PC-3 (cell line): ENCODE results near the gene BIRC3. TPM values are rescaled to one million over a fixed set of nuclear protein-coding genes. Genes with fewer than 3 reads are reported as not detected.

Source experiments
- ATAC-seq: fragments of 200-7000 bp; cut with Tn5 transposase; 2 replicates; pipeline ENCODE4 v1.9.1; 2020; ENCODE audit warnings: mild to moderate bottlenecking, moderate library complexity
- Bru-seq: library from RNA; stranded (reverse); fragments of 400-500 nt; gene quantifications from one replicate; lab custom pipeline; 2021; lab: Mats Ljungman, UMichigan
- BruChase-seq, 2 experiments: library from RNA; stranded (reverse); fragments of 400-500 nt; gene quantifications; one replicate each; lab custom pipeline; 2021; lab: Mats Ljungman, UMichigan
- BruUV-seq: library from RNA; stranded (reverse); fragments of 400-500 nt; replicated peaks from 2 replicates; lab custom pipeline; 2021; lab: Mats Ljungman, UMichigan
- CTCF ChIA-PET: fragments of 300-600 bp; sonication (Branson Sonifier 250); formaldehyde crosslinking; loops from one replicate; lab custom pipeline; 2022; ENCODE audit warnings: antibody characterized with exemption; lab: Charles Lee
- POLR2A ChIA-PET: fragments of 300-600 bp; sonication (Branson Sonifier 250); formaldehyde crosslinking; loops from one replicate; lab custom pipeline; 2022; ENCODE audit warnings: antibody characterized with exemption; ENCODE audit not compliant: unreplicated experiment; lab: Charles Lee
- DNase-seq: peaks from one replicate; pipeline ENCODE4 v3.0.0-alpha.2; 2015
- H2AFZ ChIP-seq: fragments of 300-600 bp; sonication (generic); 2 replicates; pipeline ENCODE4 v1.6.0; 2016; ENCODE audit warnings: antibody characterized with exemption, low read length
- H3F3A ChIP-seq: fragments of 300-600 bp; sonication (generic); one replicate; pipeline ENCODE4 v1.6.0; 2017; ENCODE audit warnings: antibody characterized with exemption, low read length, control low read depth, mild to moderate bottlenecking; ENCODE audit not compliant: unreplicated experiment
- H3K27ac ChIP-seq: fragments of 300-600 bp; sonication (generic); 2 replicates; pipeline ENCODE4 v1.5.1; 2016; ENCODE audit warnings: mild to moderate bottlenecking, low read length
- H3K27me3 ChIP-seq: fragments of 300-600 bp; sonication (generic); 2 replicates; pipeline ENCODE4 v1.6.1; 2016; ENCODE audit warnings: low read length, mixed read lengths
- H3K36me3 ChIP-seq: fragments of 300-600 bp; sonication (generic); 2 replicates; pipeline ENCODE4 v1.6.1; 2016; ENCODE audit warnings: low read depth, mixed run types, low read length, mixed read lengths
- H3K4me1 ChIP-seq: fragments of 300-600 bp; sonication (generic); 2 replicates; pipeline ENCODE4 v1.5.1; 2016; ENCODE audit warnings: low read length; ENCODE audit not compliant: insufficient read depth
- H3K4me2 ChIP-seq: fragments of 300-600 bp; sonication (generic); 2 replicates; pipeline ENCODE4 v1.6.0; 2016; ENCODE audit warnings: low read length
- H3K4me3 ChIP-seq: fragments of 300-600 bp; sonication (generic); 2 replicates; pipeline ENCODE4 v1.5.1; 2016; ENCODE audit warnings: mild to moderate bottlenecking, low read length, mixed read lengths
- H3K79me2 ChIP-seq: fragments of 300-600 bp; sonication (generic); 2 replicates; pipeline ENCODE4 v1.6.1; 2017; ENCODE audit warnings: low read length, mixed read lengths
- H3K9ac ChIP-seq: fragments of 300-600 bp; sonication (generic); 2 replicates; pipeline ENCODE4 v1.6.0; 2016; ENCODE audit warnings: mild to moderate bottlenecking, low read length
- H3K9me2 ChIP-seq: fragments of 300-600 bp; sonication (generic); replicated peaks from 2 replicates; pipeline ENCODE4 v1.6.1; 2016; ENCODE audit warnings: mixed run types, low read length, mixed read lengths
- H3K9me3 ChIP-seq: fragments of 300-600 bp; sonication (generic); 2 replicates; pipeline ENCODE4 v1.6.1; 2016; ENCODE audit warnings: low read length, mixed read lengths
- H4K20me1 ChIP-seq: fragments of 300-600 bp; sonication (generic); 2 replicates; pipeline ENCODE4 v1.6.1; 2016; ENCODE audit warnings: low read length, mixed read lengths
- EZH2 ChIP-seq: fragments of 300-600 bp; sonication (generic); IDR thresholded peaks from one replicate; pipeline ENCODE4 v1.6.1; 2017; ENCODE audit warnings: antibody characterized with exemption, mild to moderate bottlenecking, low read length; ENCODE audit not compliant: unreplicated experiment
- EZH2phosphoT487 ChIP-seq: fragments of 300-600 bp; sonication (generic); IDR thresholded peaks from 2 replicates; pipeline ENCODE4 v1.6.1; 2018; ENCODE audit warnings: mild to moderate bottlenecking, antibody characterized with exemption, low read length, borderline replicate concordance
- intact Hi-C: fragments of 100-400 bp; cut with micrococcal nuclease; formaldehyde crosslinking; loops from 2 replicates; pipeline ENCODE4 v1.9.0; 2023
- long read RNA-seq: library from polyadenylated mRNA; unstranded; transcript quantifications from one replicate; pipeline ENCODE4 v2.0.0, GENCODE V29; 2021; ENCODE audit not compliant: unreplicated experiment
- total RNA-seq: library from RNA; depleted of rRNA; stranded (reverse); fragments of >200 nt; gene quantifications from 2 replicates; pipeline ENCODE4 v1.2.3, GENCODE V29; 2014; rRNA removed
- TF ChIP-seq, protein P1 (sequence below): fragments of 300-600 bp; sonication (generic); conservative IDR thresholded peaks from 2 replicates; pipeline ENCODE4 v1.5.1; 2017; ENCODE audit warnings: antibody characterized with exemption, low read depth, mild to moderate bottlenecking, low read length

Gene BIRC3
- total RNA-seq (3.9 and 4.2 TPM in 2 replicates), Bru-seq, nascent RNA (percentile 55 among the genes with signal in this experiment), BruChase-seq, experiment 1, labeled RNA remaining after a 6-hour chase (percentile 75 among the genes with signal in this experiment), BruChase-seq, experiment 2, labeled RNA remaining after a 2-hour chase (percentile 79 among the genes with signal in this experiment)
- long read RNA-seq, full-length matches to known transcripts = 3 of 15 reads
- long read RNA-seq, partial matches to known transcripts = 10 of 15 reads
- long read RNA-seq, other reads (novel, unspliced or antisense) = 2 of 15 reads

DNA sequence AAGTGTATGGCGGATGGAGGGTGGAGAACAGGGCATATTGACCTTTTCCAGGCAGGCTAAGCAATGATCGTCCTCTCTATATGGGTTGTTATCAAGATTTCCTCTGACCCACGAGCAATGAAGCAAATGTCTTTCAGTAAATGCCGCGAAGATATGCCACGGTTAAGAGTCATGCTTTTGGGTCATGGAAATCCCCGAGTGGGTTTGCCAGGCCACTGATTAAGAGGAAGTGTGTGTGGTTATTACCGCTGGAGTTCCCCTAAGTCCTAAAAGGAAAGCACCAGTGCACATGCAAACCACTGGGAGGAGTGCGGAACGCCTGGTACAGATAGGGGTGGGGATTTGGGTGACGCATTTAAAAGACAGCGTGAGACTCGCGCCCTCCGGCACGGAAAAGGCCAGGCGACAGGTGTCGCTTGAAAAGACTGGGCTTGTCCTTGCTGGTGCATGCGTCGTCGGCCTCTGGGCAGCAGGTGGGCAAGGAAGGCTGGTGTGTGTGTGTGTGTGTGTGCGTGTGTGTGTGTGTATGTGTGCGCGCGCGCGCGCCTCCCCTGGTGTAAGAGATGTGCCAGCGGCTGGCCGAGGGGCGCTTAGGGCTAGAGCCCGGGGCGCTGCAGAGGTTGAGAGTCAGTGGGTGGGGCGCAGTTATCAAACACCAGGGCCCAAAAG is at the start of gene BIRC3:
BIRC3 (plus strand) TSS at position 386 of the 669 bp plus-strand sequence. CDS start 7,026 bp downstream, outside the sequence.
- Histone ChIP-seq H3K36me3 (no peaks in the 10 kb centered on the region), H2AFZ (peak within 1 kb of the TSS; percentile 76), H3K79me2 (peaks cover 22% of the 10 kb centered on the region; the same call in 1 of the 2 replicates), H3K4me1 (peaks cover 35% of the 10 kb centered on the region), H3K9me2 (no peaks in the 10 kb centered on the region), H4K20me1 (no peaks in the 10 kb centered on the region), H3K4me3 (peak within 1 kb of the TSS; percentile 66), H3K27ac (peak within 1 kb of the TSS; percentile 74), H3K4me2 (peak within 1 kb of the TSS; percentile 83), H3F3A (no peaks in the 10 kb centered on the region), H3K27me3 (no peaks in the 10 kb centered on the region), H3K9ac (peak within 1 kb of the TSS; percentile 68), H3K9me3 (no peaks in the 10 kb centered on the region)
- intact Hi-C loops = loop anchor here (1.0 kb wide), 3 partner anchors 11 to 30 kb away; partner anchors contain the start of gene BIRC2
- CTCF ChIA-PET = no interaction called here
- TF ChIP-seq EZH2phosphoT487 (no peak), EZH2 (no peak)
- TF ChIP-seq, protein P1, sequence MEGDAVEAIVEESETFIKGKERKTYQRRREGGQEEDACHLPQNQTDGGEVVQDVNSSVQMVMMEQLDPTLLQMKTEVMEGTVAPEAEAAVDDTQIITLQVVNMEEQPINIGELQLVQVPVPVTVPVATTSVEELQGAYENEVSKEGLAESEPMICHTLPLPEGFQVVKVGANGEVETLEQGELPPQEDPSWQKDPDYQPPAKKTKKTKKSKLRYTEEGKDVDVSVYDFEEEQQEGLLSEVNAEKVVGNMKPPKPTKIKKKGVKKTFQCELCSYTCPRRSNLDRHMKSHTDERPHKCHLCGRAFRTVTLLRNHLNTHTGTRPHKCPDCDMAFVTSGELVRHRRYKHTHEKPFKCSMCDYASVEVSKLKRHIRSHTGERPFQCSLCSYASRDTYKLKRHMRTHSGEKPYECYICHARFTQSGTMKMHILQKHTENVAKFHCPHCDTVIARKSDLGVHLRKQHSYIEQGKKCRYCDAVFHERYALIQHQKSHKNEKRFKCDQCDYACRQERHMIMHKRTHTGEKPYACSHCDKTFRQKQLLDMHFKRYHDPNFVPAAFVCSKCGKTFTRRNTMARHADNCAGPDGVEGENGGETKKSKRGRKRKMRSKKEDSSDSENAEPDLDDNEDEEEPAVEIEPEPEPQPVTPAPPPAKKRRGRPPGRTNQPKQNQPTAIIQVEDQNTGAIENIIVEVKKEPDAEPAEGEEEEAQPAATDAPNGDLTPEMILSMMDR = no peak; the same call in 1 of the 2 replicates
- BruUV-seq = no TSS peak
- peak; percentile 97 for DNase-seq
- POLR2A ChIA-PET = no interaction called here
- ATAC-seq = peak; percentile 88

DNA sequence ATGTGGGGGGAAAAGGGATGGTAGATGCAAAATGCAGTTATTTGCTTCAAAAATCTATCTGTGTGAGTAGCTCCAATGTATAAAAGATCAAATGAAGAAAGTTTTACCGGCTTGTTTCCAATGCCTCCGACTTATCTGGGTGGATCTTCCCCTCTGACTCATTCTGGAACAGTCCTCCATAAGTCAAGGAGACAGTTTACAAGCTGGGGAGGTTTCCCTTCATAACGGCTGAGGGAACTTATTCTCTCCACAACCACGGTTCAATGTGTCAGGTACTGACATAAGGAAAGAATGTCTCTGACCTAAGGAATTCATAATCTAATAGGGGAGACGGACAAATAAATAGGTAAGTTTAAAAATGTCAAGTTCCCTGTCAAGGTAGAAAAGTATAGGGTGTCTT is 49.7 kb upstream of the BIRC3 start:
- H3K27ac ChIP-seq = peak overlapping the region; percentile 65
- peaks cover 33% of the 10 kb centered on the region for H3K4me1 ChIP-seq
- H3K9me3 ChIP-seq = no peaks in the 10 kb centered on the region
- intact Hi-C loops = loop anchor here (1.0 to 5.0 kb wide), 7 partner anchors 41 to 405 kb away; partner anchors contain the start of gene CEP126
- POLR2A ChIA-PET = no interaction called here
- TF ChIP-seq EZH2phosphoT487 = no peak
- TF ChIP-seq, protein P1 = no peak
- TF ChIP-seq EZH2 = no peak
- no peaks in the 10 kb centered on the region for H3K36me3 ChIP-seq
- DNase-seq (peak; percentile 81), ATAC-seq (peak; percentile 41)
- CTCF ChIA-PET = interaction anchor here (0.9 kb wide), 1 partner anchor 407 kb away, joined by 3 read pairs; no protein-coding TSS in a partner anchor
- BruUV-seq = no TSS peak
- peak overlapping the region; percentile 93 for H2AFZ ChIP-seq
- peak overlapping the region; percentile 44 for H3K9ac ChIP-seq
- H3K4me2 ChIP-seq = peak overlapping the region; percentile 92
- H4K20me1 ChIP-seq = no peaks in the 10 kb centered on the region
- H3K4me3 ChIP-seq = peak overlapping the region; percentile 85
- no peaks in the 10 kb centered on the region for H3K9me2 ChIP-seq
- H3F3A ChIP-seq = no peaks in the 10 kb centered on the region
- no peaks in the 10 kb centered on the region for H3K27me3 ChIP-seq
- no peaks in the 10 kb centered on the region for H3K79me2 ChIP-seq
